CD4-positive, alpha-beta memory T cell (primary cell): ENCODE results near the gene NDUFV1. TPM values are rescaled to one million over a fixed set of nuclear protein-coding genes. Genes with fewer than 3 reads are reported as not detected.
A peak's percentile ranks its signal among the peaks of the same experiment; 100 is the strongest.
"Not testable (repeated sequence)": the region's sequence is repeated elsewhere in the genome, so short reads cannot be mapped to it uniquely, and the experiment has no call there.

Experiments
- CTCF ChIA-PET: fragments of 350-600 bp; sonication (Branson Sonifier 250); formaldehyde crosslinking; loops from one replicate; lab custom pipeline; 2021; ENCODE audit warnings: inconsistent platforms; ENCODE audit not compliant: partially characterized antibody; lab: Charles Lee
- POLR2A ChIA-PET: fragments of 350-600 bp; sonication (Branson Sonifier 250); formaldehyde crosslinking; loops from one replicate; lab custom pipeline; 2021; ENCODE audit not compliant: partially characterized antibody; lab: Charles Lee
- DNase-seq, 5 donors: peaks; one replicate each; pipeline versions ENCODE4 v3.0.0 to v3.0.0-alpha.2; 2020 to 2022; ENCODE audit warnings: mixed read lengths in 1 of 5
- H3K27ac ChIP-seq: one replicate; pipeline ENCODE4 v1.7.0; 2013; ENCODE audit warnings: low read depth, low read length
- H3K27me3 ChIP-seq: 2 replicates; pipeline ENCODE4 v1.7.0; 2013; ENCODE audit warnings: mild to moderate bottlenecking, low read length, moderate library complexity; ENCODE audit not compliant: insufficient read depth
- H3K36me3 ChIP-seq: 2 replicates; pipeline ENCODE4 v1.7.0; 2013; ENCODE audit warnings: mild to moderate bottlenecking, low read length, moderate library complexity; ENCODE audit not compliant: insufficient read depth
- H3K4me1 ChIP-seq: 2 replicates; pipeline ENCODE4 v1.7.0; 2013; ENCODE audit warnings: mild to moderate bottlenecking, low read length, moderate library complexity; ENCODE audit not compliant: insufficient read depth
- H3K4me3 ChIP-seq, 2 donors: one replicate each; pipeline ENCODE4 v1.7.0; 2013; ENCODE audit warnings: low read length in 2 of 2, mild to moderate bottlenecking in 1 of 2
- H3K9me3 ChIP-seq, 2 donors: one replicate each; pipeline ENCODE4 v1.7.0; 2013; ENCODE audit warnings: low read length in 2 of 2, control low read depth in 1 of 2; ENCODE audit not compliant: control insufficient read depth in 1 of 2
- H3K27ac Mint-ChIP-seq, 7 donors: one replicate each; pipeline ENCODE4 v1.8.0; 2020 to 2021; ENCODE audit warnings: mixed read lengths in 7 of 7, mild to moderate bottlenecking in 6 of 7, inconsistent platforms in 3 of 7, moderate library complexity in 3 of 7
- H3K27me3 Mint-ChIP-seq, 2 donors: one replicate each; pipeline ENCODE4 v1.8.0; 2020 to 2021; ENCODE audit warnings: mixed read lengths in 2 of 2
- H3K36me3 Mint-ChIP-seq, 2 donors: one replicate each; pipeline ENCODE4 v1.8.0; 2020 to 2021; ENCODE audit warnings: mixed read lengths in 2 of 2, inconsistent platforms in 1 of 2, mild to moderate bottlenecking in 1 of 2
- H3K4me1 Mint-ChIP-seq, 4 donors: one replicate each; pipeline ENCODE4 v1.8.0; 2020 to 2021; ENCODE audit warnings: mixed read lengths in 4 of 4, mild to moderate bottlenecking in 1 of 4
- H3K4me3 Mint-ChIP-seq, 8 donors: one replicate each; pipeline ENCODE4 v1.8.0; 2020 to 2021; ENCODE audit warnings: mixed read lengths in 8 of 8, mild to moderate bottlenecking in 7 of 8, moderate library complexity in 6 of 8, inconsistent platforms in 3 of 8
- H3K9me3 Mint-ChIP-seq, 8 donors: one replicate each; pipeline ENCODE4 v1.8.0; 2020 to 2021; ENCODE audit warnings: mixed read lengths in 8 of 8, mild to moderate bottlenecking in 5 of 8, inconsistent platforms in 3 of 8, moderate library complexity in 1 of 8
- intact Hi-C: fragments of 100-400 bp; cut with micrococcal nuclease; formaldehyde crosslinking; loops from one replicate; pipeline ENCODE4 v1.15.1; 2023
- polyA plus RNA-seq, 2 donors: library from polyadenylated mRNA; unstranded; fragments of 300-500 nt; fragmentation: Illumina TruSeq; gene quantifications; one replicate each; pipeline ENCODE4 v1.2.3, GENCODE V29; 2021
- total RNA-seq, 2 experiments: library from RNA; stranded (reverse); gene quantifications; one replicate each; pipeline ENCODE4 v1.2.3, GENCODE V29; 2021

Gene NDUFV1
- total and polyA plus RNA-seq, 4 experiments from 2014 or later, result 124 to 212 (median 169) TPM

DNA sequence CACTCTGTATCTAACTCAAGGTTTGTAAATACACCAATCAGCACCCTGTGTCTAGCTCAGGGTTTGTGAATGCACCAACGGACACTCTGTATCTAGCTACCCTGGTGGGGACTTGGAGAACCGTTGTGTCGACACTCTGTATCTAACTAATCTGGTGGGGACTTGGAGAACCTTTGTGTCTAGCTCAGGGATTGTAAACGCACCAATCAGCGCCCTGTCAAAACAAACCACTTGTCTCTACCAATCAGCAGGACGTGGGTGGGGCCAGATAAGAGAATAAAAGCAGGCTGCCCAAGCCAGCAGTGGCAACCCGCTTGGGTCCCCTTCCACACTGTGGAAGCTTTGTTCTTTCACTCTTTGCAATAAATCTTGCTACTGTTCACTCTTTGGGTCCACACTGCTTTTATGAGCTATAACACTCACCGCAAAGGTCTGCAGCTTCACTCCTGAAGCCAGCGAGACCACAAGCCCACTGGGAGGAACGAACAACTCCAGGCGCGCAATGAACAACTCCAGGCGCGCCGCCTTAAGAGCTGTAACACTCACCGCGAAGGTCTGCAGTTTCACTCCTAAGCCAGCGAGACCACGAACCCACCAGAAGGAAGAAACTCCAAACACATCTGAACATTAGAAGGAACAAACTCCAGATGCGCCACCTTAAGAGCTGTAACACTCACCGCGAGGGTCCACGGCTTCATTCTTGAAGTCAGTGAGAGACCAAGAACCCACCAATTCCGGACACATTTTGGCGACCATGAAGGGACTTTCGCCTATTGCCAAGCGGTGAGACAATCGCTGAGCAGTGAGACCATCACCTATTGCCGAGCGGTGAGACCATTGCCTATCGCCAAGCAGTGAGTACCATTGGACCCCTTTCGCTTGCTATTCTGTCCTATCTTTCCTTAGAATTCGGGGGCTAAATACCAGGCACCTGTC, 13.2 kb downstream of the NDUFV1 start:
- H3K27ac Mint-ChIP-seq, H3K27me3 Mint-ChIP-seq, intact Hi-C loops, H3K27ac ChIP-seq, POLR2A ChIA-PET, H3K4me3 Mint-ChIP-seq, H3K27me3 ChIP-seq, H3K9me3 Mint-ChIP-seq, H3K9me3 ChIP-seq, H3K36me3 ChIP-seq, DNase-seq, H3K4me3 ChIP-seq, H3K36me3 Mint-ChIP-seq: not testable (repeated sequence)
- peaks cover 13% of the 10 kb centered on the region for H3K4me1 ChIP-seq
- CTCF ChIA-PET, result interaction anchor here (1.4 kb wide), 2 partner anchors 9 to 16 kb away, joined by 3 read pairs; no protein-coding TSS in a partner anchor
- peaks cover 1 to 14% (median 4%) of the 10 kb centered on the region in 4 donors for H3K4me1 Mint-ChIP-seq

DNA sequence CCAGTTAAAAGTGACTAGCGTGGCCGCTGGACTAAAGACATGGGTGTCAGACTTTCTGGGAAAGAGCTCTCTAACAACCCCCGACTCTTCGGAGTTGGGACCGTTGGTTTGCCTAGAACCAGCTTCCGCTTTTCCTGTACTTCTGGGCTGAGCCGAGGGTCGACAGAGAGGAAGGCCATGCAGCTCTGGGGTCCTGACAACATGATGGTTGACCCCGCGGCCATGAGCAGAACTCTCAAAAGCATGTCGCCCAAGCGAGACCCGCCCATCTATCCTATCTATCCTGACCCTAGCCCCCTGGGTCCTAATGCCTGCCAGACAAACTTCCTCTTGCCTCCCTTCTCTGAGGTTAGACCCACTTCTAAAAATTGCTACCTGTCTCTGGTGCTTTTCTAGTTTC, 13.9 kb downstream of the NDUFV1 start:
- H3K27me3 Mint-ChIP-seq, result not testable (repeated sequence)
- CTCF ChIA-PET, result interaction anchor here (1.4 kb wide), 1 partner anchor 8 kb away, joined by 3 read pairs; no protein-coding TSS in a partner anchor

DNA sequence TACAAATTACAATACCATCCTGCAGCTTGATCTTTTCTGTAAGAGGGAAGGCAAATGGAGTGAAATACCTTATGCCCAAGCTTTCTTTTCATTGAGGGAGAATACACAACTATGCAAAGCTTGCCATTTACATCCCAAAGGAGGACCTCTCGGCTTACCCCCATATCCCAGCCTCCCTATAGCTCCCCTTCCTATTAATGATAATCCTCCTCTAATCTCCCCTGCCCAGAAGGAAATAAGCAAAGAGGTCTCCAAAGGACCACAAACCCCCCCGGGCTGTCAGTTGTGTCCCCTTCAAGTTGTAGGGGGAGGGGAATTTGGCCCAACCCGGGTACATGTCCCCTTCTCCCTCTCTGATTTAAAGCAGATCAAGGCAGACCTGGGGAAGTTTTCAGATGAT, 15.2 kb downstream of the NDUFV1 start:
- H3K4me1 Mint-ChIP-seq, H3K27me3 ChIP-seq, H3K27me3 Mint-ChIP-seq, H3K4me1 ChIP-seq, H3K4me3 Mint-ChIP-seq, H3K9me3 ChIP-seq, intact Hi-C loops, H3K9me3 Mint-ChIP-seq, H3K27ac ChIP-seq, POLR2A ChIA-PET, CTCF ChIA-PET, H3K4me3 ChIP-seq, H3K36me3 ChIP-seq, DNase-seq, H3K27ac Mint-ChIP-seq, H3K36me3 Mint-ChIP-seq: not testable (repeated sequence)

More for the DNA sequence above, 13.9 kb downstream of the NDUFV1 start:
- H3K9me3 Mint-ChIP-seq, H3K9me3 ChIP-seq, H3K36me3 Mint-ChIP-seq, POLR2A ChIA-PET, H3K4me3 Mint-ChIP-seq, H3K4me1 ChIP-seq, DNase-seq, H3K27ac ChIP-seq, H3K27ac Mint-ChIP-seq, H3K4me3 ChIP-seq, intact Hi-C loops, H3K27me3 ChIP-seq, H3K4me1 Mint-ChIP-seq, H3K36me3 ChIP-seq: not testable (repeated sequence)

DNA sequence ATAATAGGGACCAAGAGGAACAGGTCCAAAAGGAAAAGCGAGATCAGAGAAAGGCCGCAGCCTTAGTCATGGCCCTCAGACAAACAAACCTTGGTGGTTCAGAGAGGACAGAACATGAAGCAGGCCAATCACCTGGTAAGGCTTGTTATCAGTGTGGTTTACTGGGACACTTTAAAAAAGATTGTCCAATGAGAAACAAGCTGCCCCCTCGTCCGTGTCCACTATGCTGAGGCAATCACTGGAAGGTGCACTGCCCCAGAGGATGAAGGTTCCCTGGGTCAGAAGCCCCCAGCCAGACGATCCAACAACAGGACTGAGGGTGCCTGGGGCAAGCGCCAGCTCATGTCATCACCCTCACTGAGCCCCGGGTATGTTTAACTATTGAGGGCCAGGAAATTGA, 16.2 kb downstream of the NDUFV1 start:
- H3K9me3 Mint-ChIP-seq, H3K27ac Mint-ChIP-seq, H3K36me3 ChIP-seq, intact Hi-C loops, H3K27me3 ChIP-seq, H3K9me3 ChIP-seq, H3K36me3 Mint-ChIP-seq, POLR2A ChIA-PET, DNase-seq, H3K4me3 ChIP-seq, H3K27ac ChIP-seq, H3K27me3 Mint-ChIP-seq, H3K4me1 ChIP-seq, H3K4me1 Mint-ChIP-seq, H3K4me3 Mint-ChIP-seq: not testable (repeated sequence)
- CTCF ChIA-PET, result interaction anchor here (1.5 kb wide), 1 partner anchor 9 kb away, joined by 4 read pairs; no protein-coding TSS in a partner anchor

DNA sequence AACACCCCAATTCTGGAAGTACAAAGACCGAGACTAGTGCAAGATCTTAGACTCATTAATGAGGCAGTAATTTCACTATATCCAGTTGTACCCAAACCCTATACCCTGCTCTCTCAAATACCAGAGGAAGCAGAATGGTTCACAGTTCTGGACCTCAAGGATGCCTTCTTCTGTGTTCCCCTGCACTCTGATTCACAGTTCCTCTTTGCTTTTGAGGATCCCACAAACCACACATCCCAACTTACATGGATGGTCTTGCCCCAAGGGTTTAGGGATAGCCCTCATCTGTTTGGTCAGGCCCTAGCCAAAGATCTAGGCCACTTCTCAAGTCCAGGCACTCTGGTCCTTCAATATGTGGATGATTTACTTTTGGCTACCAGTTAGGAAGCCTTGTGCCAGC, 17.1 kb downstream of the NDUFV1 start:
- H3K27me3 ChIP-seq, H3K4me3 Mint-ChIP-seq, DNase-seq, POLR2A ChIA-PET, H3K4me3 ChIP-seq, H3K36me3 Mint-ChIP-seq, H3K4me1 ChIP-seq, H3K9me3 ChIP-seq, H3K4me1 Mint-ChIP-seq, H3K9me3 Mint-ChIP-seq, H3K27ac Mint-ChIP-seq, H3K36me3 ChIP-seq, H3K27me3 Mint-ChIP-seq, H3K27ac ChIP-seq, intact Hi-C loops: not testable (repeated sequence)
- CTCF ChIA-PET, result interaction anchor here (1.5 kb wide), 1 partner anchor 10 kb away, joined by 4 read pairs; no protein-coding TSS in a partner anchor

DNA sequence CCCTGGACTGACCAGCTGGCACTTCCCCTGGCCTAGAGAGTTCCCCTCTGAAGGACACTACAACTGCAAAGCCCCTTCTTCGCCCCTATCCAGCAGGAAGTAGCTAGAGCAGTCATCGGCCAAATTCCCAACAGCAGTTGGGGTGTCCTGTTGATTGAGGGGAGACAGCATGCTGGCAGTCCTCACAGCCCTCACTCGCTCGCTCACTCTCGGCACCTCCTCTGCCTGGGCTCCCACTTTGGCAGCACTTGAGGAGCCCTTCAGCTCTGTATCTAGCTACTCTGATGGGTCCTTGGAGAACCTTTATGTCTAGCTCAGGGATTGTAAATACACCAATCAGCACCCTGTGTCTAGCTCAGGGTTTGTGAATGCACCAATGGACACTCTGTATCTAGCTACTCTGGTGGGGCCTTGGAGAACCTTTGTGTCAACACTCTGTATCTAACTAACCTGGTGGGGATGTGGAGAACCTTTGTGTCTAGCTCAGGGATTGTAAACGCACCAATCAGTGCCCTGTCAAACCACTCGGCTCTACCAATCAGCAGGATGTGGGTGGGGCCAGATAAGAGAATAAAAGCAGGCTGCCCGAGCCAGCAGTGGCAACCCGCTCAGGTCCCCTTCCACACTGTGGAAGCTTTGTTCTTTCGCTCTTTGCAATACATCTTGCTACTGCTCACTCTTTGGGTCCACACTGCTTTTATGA, 19.5 kb downstream of the NDUFV1 start:
- H3K4me3 ChIP-seq, H3K9me3 ChIP-seq, H3K9me3 Mint-ChIP-seq, H3K27me3 Mint-ChIP-seq, H3K36me3 Mint-ChIP-seq, DNase-seq, H3K27ac ChIP-seq, H3K27me3 ChIP-seq, H3K36me3 ChIP-seq, H3K4me3 Mint-ChIP-seq: not testable (repeated sequence)
- Mint-ChIP-seq H3K27ac (peak overlapping the region in 1 of 7 donors; percentile 67), H3K4me1 (peaks cover 3 to 11% (median 8%) of the 10 kb centered on the region in 4 donors)
- intact Hi-C loops, result loop anchor here (5.0 kb wide), 1 partner anchor 91 kb away; no protein-coding TSS in a partner anchor
- ChIA-PET CTCF (interaction anchor here (0.9 to 6.3 kb wide), 6 partner anchors 9 to 36 kb away, joined by 3 to 67 read pairs (median 4); partner anchors contain the start of gene ACY3), POLR2A (interaction anchor here (2.9 kb wide), 1 partner anchor 12 kb away, joined by 12 read pairs; no protein-coding TSS in a partner anchor)
- peaks cover 14% of the 10 kb centered on the region for H3K4me1 ChIP-seq

DNA sequence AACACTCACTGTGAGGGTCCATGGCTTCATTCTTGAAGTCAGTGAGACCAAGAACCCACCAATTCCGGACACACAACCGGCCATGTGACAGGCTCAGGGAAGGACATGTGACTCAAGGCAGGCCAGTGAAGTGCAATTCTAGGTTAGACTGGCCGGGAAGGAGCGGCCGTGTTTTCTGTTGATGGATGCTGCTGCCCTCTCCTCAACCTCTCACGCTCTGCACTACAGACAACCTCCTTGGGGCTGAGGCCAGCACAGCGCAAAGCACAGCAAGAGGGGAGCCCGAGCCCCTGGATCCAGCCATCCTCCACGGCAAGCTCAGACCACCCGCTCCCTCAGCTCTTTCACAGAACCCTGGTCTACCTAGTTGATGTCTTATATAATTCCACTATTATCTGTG, 20.2 kb downstream of the NDUFV1 start:
- no peaks in the 10 kb centered on the region for H3K27me3 Mint-ChIP-seq
- peaks cover 3 to 11% (median 8%) of the 10 kb centered on the region in 4 donors for H3K4me1 Mint-ChIP-seq
- peak overlapping the region in 1 of 7 donors; percentile 62 for H3K27ac Mint-ChIP-seq
- intact Hi-C loops, result loop anchor here (5.0 kb wide), 1 partner anchor 90 kb away; no protein-coding TSS in a partner anchor
- Histone ChIP-seq H3K9me3 (no peaks in the 10 kb centered on the region), H3K27ac (no peak overlapping the region), H3K4me1 (peaks cover 14% of the 10 kb centered on the region), H3K27me3 (no peaks in the 10 kb centered on the region), H3K36me3 (no peaks in the 10 kb centered on the region), H3K4me3 (no peak overlapping the region)
- peak overlapping the region in 1 of 8 donors; percentile 35 for H3K4me3 Mint-ChIP-seq
- DNase-seq, result no peak
- H3K36me3 Mint-ChIP-seq, result no peaks in the 10 kb centered on the region
- POLR2A ChIA-PET, result interaction anchor here (2.9 kb wide), 1 partner anchor 13 kb away, joined by 12 read pairs; no protein-coding TSS in a partner anchor
- peaks cover 0 to 2% (median 0%) of the 10 kb centered on the region in 8 donors for H3K9me3 Mint-ChIP-seq
- CTCF ChIA-PET, result interaction anchor here (0.9 to 6.3 kb wide), 6 partner anchors 9 to 35 kb away, joined by 3 to 67 read pairs (median 4); partner anchors contain the start of gene ACY3
